H1 (cell line): Measurements from ENCODE around the gene MIA2. TPM values are rescaled to one million over a fixed set of nuclear protein-coding genes. Genes with fewer than 3 reads are reported as not detected.

Experiments
- CTCF ChIA-PET: fragments of 300-600 bp; sonication (Branson Sonifier 250); formaldehyde crosslinking; loops from one replicate; lab custom pipeline; 2021; ENCODE audit not compliant: partially characterized antibody; lab: Charles Lee
- POLR2A ChIA-PET: fragments of 300-600 bp; sonication (Branson Sonifier 250); formaldehyde crosslinking; loops from one replicate; lab custom pipeline; 2021; ENCODE audit warnings: inconsistent platforms; ENCODE audit not compliant: partially characterized antibody; lab: Charles Lee
- DNase-seq, 2 experiments: peaks; one replicate each; pipeline versions ENCODE4 v3.0.0 to v3.0.0-alpha.2; 2010 to 2022; ENCODE audit warnings: low spot score in 2 of 2, low read depth in 1 of 2, mixed read lengths in 1 of 2
- FAIRE-seq: peaks from 2 replicates; lab custom pipeline; 2011; peaks lifted over from hg19 to GRCh38; lab: Jason Lieb, UNC
- H2AFZ ChIP-seq: 2 replicates; pipeline ENCODE4 v1.8.1; 2012; ENCODE audit warnings: low read length, inconsistent platforms
- H2AK5ac ChIP-seq: 2 replicates; pipeline ENCODE4 v1.6.1; 2013; ENCODE audit warnings: low read depth, low read length
- H2BK120ac ChIP-seq: replicated peaks from 2 replicates; pipeline ENCODE3; 2013; ENCODE audit warnings: low read depth, low read length, inconsistent platforms
- H2BK12ac ChIP-seq: 2 replicates; pipeline ENCODE4 v1.6.1; 2013; ENCODE audit warnings: low read depth, low read length
- H2BK15ac ChIP-seq: 2 replicates; pipeline ENCODE4 v1.6.1; 2013; ENCODE audit warnings: low read length
- H2BK20ac ChIP-seq: 2 replicates; pipeline ENCODE4 v1.6.1; 2013; ENCODE audit warnings: low read length
- H2BK5ac ChIP-seq: 2 replicates; pipeline ENCODE4 v1.6.1; 2013; ENCODE audit warnings: low read depth, low read length
- H3K14ac ChIP-seq: 2 replicates; pipeline ENCODE4 v1.6.1; 2013; ENCODE audit warnings: inconsistent platforms; ENCODE audit not compliant: insufficient read length
- H3K18ac ChIP-seq: 2 replicates; pipeline ENCODE4 v1.6.1; 2013; ENCODE audit warnings: low read length; ENCODE audit errors: extremely low read depth
- H3K23ac ChIP-seq: 2 replicates; pipeline ENCODE4 v1.6.1; 2013; ENCODE audit warnings: inconsistent platforms; ENCODE audit not compliant: insufficient read length
- H3K23me2 ChIP-seq: 2 replicates; pipeline ENCODE4 v1.6.1; 2013; ENCODE audit warnings: low read depth, low read length
- H3K27ac ChIP-seq: 2 replicates; pipeline ENCODE4 v1.6.1; 2011; ENCODE audit warnings: low read depth, low read length, inconsistent platforms
- H3K27me3 ChIP-seq, 4 experiments: replicated peaks in 1 of 4; 1 replicate in 1 of 4; 2 replicates in 3 of 4; pipeline versions ENCODE4 v1.6.1 to v1.8.1; 2011 to 2013; ENCODE audit warnings: low read length in 3 of 4, mild to moderate bottlenecking in 3 of 4, inconsistent platforms in 2 of 4, mixed read lengths in 2 of 4, moderate library complexity in 1 of 4; ENCODE audit not compliant: control insufficient read depth in 3 of 4, insufficient read depth in 3 of 4; ENCODE audit errors: extremely low read depth in 1 of 4
- H3K36me3 ChIP-seq, 4 experiments: 2 replicates each; pipeline versions ENCODE4 v1.6.1 to v1.8.1; 2011 to 2013; ENCODE audit warnings: mild to moderate bottlenecking in 4 of 4, low read length in 3 of 4, moderate library complexity in 2 of 4, control low read depth in 1 of 4, inconsistent platforms in 1 of 4; ENCODE audit not compliant: insufficient read depth in 4 of 4, control insufficient read depth in 2 of 4
- H3K4ac ChIP-seq: replicated peaks from 2 replicates; pipeline ENCODE3; 2013; ENCODE audit warnings: low read length, low read depth, mixed read lengths, inconsistent platforms; ENCODE audit not compliant: insufficient read length
- H3K4me1 ChIP-seq, 4 experiments: replicated peaks in 1 of 4; 1 replicate in 1 of 4; 2 replicates in 3 of 4; pipeline versions ENCODE4 v1.6.1 to v1.8.1; 2011 to 2013; ENCODE audit warnings: low read length in 3 of 4, inconsistent platforms in 2 of 4, mixed read lengths in 1 of 4; ENCODE audit not compliant: insufficient read depth in 4 of 4, control insufficient read depth in 3 of 4
- H3K4me2 ChIP-seq, 2 experiments: 2 replicates each; pipeline versions ENCODE4 v1.6.1 to v1.8.1; 2011 to 2013; ENCODE audit warnings: low read depth in 2 of 2, low read length in 2 of 2, control low read depth in 1 of 2, inconsistent platforms in 1 of 2, mild to moderate bottlenecking in 1 of 2; ENCODE audit not compliant: insufficient read depth in 1 of 2
- H3K4me3 ChIP-seq, 4 experiments: fragments of 200-600, 300-600 bp in 1 of 4; sonication (generic), shearing (Covaris generic), sonication (Bioruptor Twin) in 1 of 4; 2 replicates each; pipeline versions ENCODE4 v1.5.1 to v1.8.1; 2011 to 2016; ENCODE audit warnings: low read length in 4 of 4, low read depth in 3 of 4, control low read depth in 2 of 4, inconsistent platforms in 2 of 4, mild to moderate bottlenecking in 2 of 4, mixed read lengths in 1 of 4, moderate library complexity in 1 of 4; ENCODE audit not compliant: insufficient read depth in 2 of 4; ENCODE audit errors: extremely low read depth in 1 of 4
- H3K56ac ChIP-seq: replicated peaks from 2 replicates; pipeline ENCODE3; 2013; ENCODE audit warnings: low read depth, mild to moderate bottlenecking, mixed read lengths, low read length, inconsistent platforms; ENCODE audit not compliant: insufficient read length
- H3K79me1 ChIP-seq: 2 replicates; pipeline ENCODE4 v1.6.1; 2013; ENCODE audit warnings: low read depth, low read length, control low read depth
- H3K79me2 ChIP-seq, 2 experiments: 2 replicates each; pipeline versions ENCODE4 v1.6.1 to v1.8.1; 2012 to 2013; ENCODE audit warnings: low read length in 2 of 2, mild to moderate bottlenecking in 2 of 2, inconsistent platforms in 1 of 2; ENCODE audit not compliant: insufficient read depth in 2 of 2, control insufficient read depth in 1 of 2
- H3K9ac ChIP-seq, 4 experiments: replicated peaks in 1 of 4; 1 replicate in 1 of 4; 2 replicates in 3 of 4; pipeline versions ENCODE4 v1.6.1 to v1.8.1; 2011 to 2013; ENCODE audit warnings: low read depth in 3 of 4, low read length in 3 of 4, control low read depth in 2 of 4, mild to moderate bottlenecking in 2 of 4, moderate library complexity in 2 of 4, inconsistent platforms in 1 of 4; ENCODE audit errors: extremely low read depth in 1 of 4
- H3K9me3 ChIP-seq, 2 experiments: 2 replicates each; pipeline versions ENCODE4 v1.6.1 to v1.8.1; 2012 to 2013; ENCODE audit warnings: mild to moderate bottlenecking in 2 of 2, moderate library complexity in 2 of 2, control low read depth in 1 of 2, inconsistent platforms in 1 of 2, low read depth in 1 of 2, low read length in 1 of 2, mixed read lengths in 1 of 2; ENCODE audit not compliant: insufficient read depth in 2 of 2
- H4K20me1 ChIP-seq, 2 experiments: replicated peaks in 1 of 2; 2 replicates each; pipeline versions ENCODE3 to v1.8.1; 2011 to 2013; ENCODE audit warnings: inconsistent platforms in 2 of 2, low read length in 2 of 2, mild to moderate bottlenecking in 1 of 2; ENCODE audit not compliant: insufficient read depth in 2 of 2, control insufficient read depth in 1 of 2
- H4K5ac ChIP-seq: 2 replicates; pipeline ENCODE4 v1.6.1; 2013; ENCODE audit warnings: low read length, low read depth, mixed read lengths, inconsistent platforms; ENCODE audit not compliant: insufficient read length
- H4K8ac ChIP-seq: 2 replicates; pipeline ENCODE4 v1.8.0; 2013; ENCODE audit warnings: mild to moderate bottlenecking, moderate library complexity, low read length, inconsistent platforms; ENCODE audit not compliant: insufficient read depth; ENCODE audit errors: extremely low read depth
- H4K91ac ChIP-seq: replicated peaks from 2 replicates; pipeline ENCODE3; 2013; ENCODE audit warnings: low read length, mixed read lengths, inconsistent platforms; ENCODE audit not compliant: insufficient read length
- CHD1 ChIP-seq: IDR thresholded peaks from 2 replicates; pipeline ENCODE4 v1.6.1; 2012; ENCODE audit warnings: low read depth, low read length, improper control_type of control experiment
- CTBP2 ChIP-seq: IDR thresholded peaks from 2 replicates; pipeline ENCODE4 v1.7.0; 2011; ENCODE audit warnings: borderline replicate concordance, mild to moderate bottlenecking, moderate library complexity, mixed read lengths, low read length; ENCODE audit not compliant: insufficient read depth, insufficient read length
- GABPA ChIP-seq: IDR thresholded peaks from 2 replicates; pipeline ENCODE4 v1.6.1; 2011; ENCODE audit warnings: mild to moderate bottlenecking, low read length, moderate library complexity, borderline replicate concordance; ENCODE audit not compliant: insufficient read depth
- HDAC2 ChIP-seq, 2 experiments: fragments of 300-600 bp in 1 of 2; sonication (generic) in 1 of 2; IDR thresholded peaks; 2 replicates each; pipeline ENCODE4 v1.6.1; 2011 to 2012; ENCODE audit warnings: low read depth in 2 of 2, low read length in 2 of 2, mild to moderate bottlenecking in 2 of 2, moderate library complexity in 2 of 2, borderline replicate concordance in 1 of 2, inconsistent platforms in 1 of 2
- KDM4A ChIP-seq: IDR thresholded peaks from one replicate; pipeline ENCODE4 v1.7.1; 2012; ENCODE audit warnings: low read depth, mild to moderate bottlenecking, moderate library complexity, low read length, inconsistent platforms; ENCODE audit not compliant: severe bottlenecking
- KDM5A ChIP-seq: fragments of 200-600 bp; IDR thresholded peaks from 2 replicates; pipeline ENCODE4 v1.7.1; 2012; ENCODE audit warnings: mild to moderate bottlenecking, low read length, inconsistent platforms, mixed read lengths
- NANOG ChIP-seq: IDR thresholded peaks from 2 replicates; pipeline ENCODE4 v1.6.1; 2011; ENCODE audit warnings: low read length, low read depth, mild to moderate bottlenecking, inconsistent platforms; ENCODE audit not compliant: insufficient read depth, poor library complexity, severe bottlenecking
- SRF ChIP-seq: IDR thresholded peaks from 2 replicates; pipeline ENCODE4 v1.6.1; 2011; ENCODE audit warnings: mild to moderate bottlenecking, low read depth, low read length, moderate library complexity
- TAF1 ChIP-seq: IDR thresholded peaks from 2 replicates; pipeline ENCODE4 v1.6.1; 2011; ENCODE audit warnings: mild to moderate bottlenecking, low read depth, low read length
- TBP ChIP-seq: IDR thresholded peaks from 2 replicates; pipeline ENCODE4 v1.6.1; 2011; ENCODE audit warnings: low read depth, low read length, improper control_type of control experiment
- polyA plus RNA-seq, 7 experiments: library from polyadenylated mRNA; depleted of rRNA in 3 of 7; stranded (reverse) in 5 of 7; unstranded in 2 of 7; fragments of >200 nt in 5 of 7; fragments of 200-250 nt in 2 of 7; gene quantifications; 1 replicate in 5 of 7; 2 replicates in 1 of 7; 4 replicates in 1 of 7; pipeline versions ENCODE4 v1.2.1 to v1.2.3, GENCODE V29; 2011 to 2013; ENCODE audit warnings: missing spikeins in 2 of 7, mixed read lengths in 2 of 7
- total RNA-seq: library from RNA; stranded (reverse); fragmentation: NEBNext Ultra II Directional; extraction: Animal tissue kit (Norgen Biotek cat#: 25700); gene quantifications from 2 replicates; pipeline ENCODE4 v1.2.1, GENCODE V29; 2021
- TF ChIP-seq, protein P1 (sequence below): IDR thresholded peaks from 2 replicates; pipeline ENCODE4 v1.6.1; 2012; ENCODE audit warnings: inconsistent platforms

The MIA2 gene
- total and polyA plus RNA-seq, 2 of the 8 experiments (the other 6 are each of a cell fraction or from before 2014, with no cell fraction given): 10.1 to 15.0 TPM

DNA sequence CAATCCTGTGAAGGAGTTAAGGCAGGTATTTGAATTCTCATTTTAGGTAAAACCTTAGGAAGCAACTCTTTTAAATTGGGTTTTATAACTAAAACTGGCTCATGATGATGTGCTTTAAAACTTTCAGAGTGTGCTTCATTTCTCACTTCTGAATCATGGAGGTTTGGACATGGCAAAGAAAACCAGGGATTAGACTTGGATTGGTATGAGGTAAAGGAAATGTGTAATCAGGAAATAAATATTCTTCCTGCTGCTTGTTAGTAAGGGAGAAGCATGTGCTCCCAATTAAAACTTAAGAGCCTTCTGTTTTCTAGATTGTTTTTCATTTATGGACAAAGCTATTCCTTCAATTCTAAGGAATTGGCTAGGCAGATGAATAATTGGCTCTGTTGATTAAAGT, 141.1 kb downstream of the MIA2 start:
- no peak overlapping the region for H3K56ac ChIP-seq
- no peak overlapping the region for H2BK15ac ChIP-seq
- no peak overlapping the region for H3K9ac ChIP-seq
- no peak overlapping the region for H2BK12ac ChIP-seq
- H4K8ac ChIP-seq: no peak overlapping the region
- H4K91ac ChIP-seq: no peak overlapping the region
- no peak overlapping the region for H3K4ac ChIP-seq
- POLR2A ChIA-PET: interaction anchor here (0.9 kb wide), 1 partner anchor 195 kb away, joined by 3 read pairs; no protein-coding TSS in a partner anchor
- no peaks in the 10 kb centered on the region for H4K20me1 ChIP-seq
- no peak overlapping the region for H2BK120ac ChIP-seq
- no peaks in the 10 kb centered on the region for H3K27me3 ChIP-seq
- H4K5ac ChIP-seq: no peak overlapping the region
- H3K79me1 ChIP-seq: no peaks in the 10 kb centered on the region
- H3K4me3 ChIP-seq: no peak overlapping the region
- no peak overlapping the region for H2AK5ac ChIP-seq
- H3K4me1 ChIP-seq: no peaks in the 10 kb centered on the region; a peak in 2 of 7 replicates
- no peak overlapping the region for H3K4me2 ChIP-seq
- TF ChIP-seq TAF1: no peak
- no peak for TF ChIP-seq CHD1
- TF ChIP-seq, protein P1, sequence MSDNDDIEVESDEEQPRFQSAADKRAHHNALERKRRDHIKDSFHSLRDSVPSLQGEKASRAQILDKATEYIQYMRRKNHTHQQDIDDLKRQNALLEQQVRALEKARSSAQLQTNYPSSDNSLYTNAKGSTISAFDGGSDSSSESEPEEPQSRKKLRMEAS: no peak
- TF ChIP-seq GABPA: no peak
- no peak for TF ChIP-seq KDM4A
- no peak for TF ChIP-seq CTBP2
- no peak for TF ChIP-seq HDAC2 (IDR thresholded peaks at IDR 0.05; ENCODE audit: borderline replicate concordance in 1 of 2, low read depth in 2 of 2, low read length in 2 of 2)
- TF ChIP-seq NANOG: no peak
- TF ChIP-seq KDM5A: no peak
- no peak for TF ChIP-seq TBP
- no peak for TF ChIP-seq SRF
- no peak overlapping the region for H2BK20ac ChIP-seq
- no peaks in the 10 kb centered on the region for H3K79me2 ChIP-seq
- no peak overlapping the region for H3K18ac ChIP-seq
- no peaks in the 10 kb centered on the region for H3K36me3 ChIP-seq
- no peak overlapping the region for H3K14ac ChIP-seq
- no peak overlapping the region for H3K23ac ChIP-seq
- no peak for FAIRE-seq
- CTCF ChIA-PET: interaction anchor here (1.2 to 2.5 kb wide), 3 partner anchors 11 to 144 kb away, joined by 3 to 12 read pairs (median 6); no protein-coding TSS in a partner anchor
- no peak overlapping the region for H3K27ac ChIP-seq
- H3K9me3 ChIP-seq: no peaks in the 10 kb centered on the region
- H2AFZ ChIP-seq: no peak overlapping the region
- H2BK5ac ChIP-seq: no peak overlapping the region
- no peaks in the 10 kb centered on the region for H3K23me2 ChIP-seq
- no peak for DNase-seq
